Glomerular endothelial cell (primary cell): ENCODE results near the gene UNC5A. TPM values are rescaled to one million over a fixed set of nuclear protein-coding genes. Genes with fewer than 3 reads are reported as not detected.

Experiments
- DNase-seq: peaks from one replicate; pipeline ENCODE4 v3.0.0-alpha.2; 2011; ENCODE audit warnings: low read depth, low spot score; ENCODE audit errors: extremely low read depth
- total RNA-seq: library from RNA; depleted of rRNA; stranded (reverse); fragments of >200 nt; gene quantifications from 2 replicates; pipeline ENCODE4 v1.2.3, GENCODE V29; 2015

UNC5A gene
- total RNA-seq, 1 donor from 2014 or later, result 18.5 TPM

DNA sequence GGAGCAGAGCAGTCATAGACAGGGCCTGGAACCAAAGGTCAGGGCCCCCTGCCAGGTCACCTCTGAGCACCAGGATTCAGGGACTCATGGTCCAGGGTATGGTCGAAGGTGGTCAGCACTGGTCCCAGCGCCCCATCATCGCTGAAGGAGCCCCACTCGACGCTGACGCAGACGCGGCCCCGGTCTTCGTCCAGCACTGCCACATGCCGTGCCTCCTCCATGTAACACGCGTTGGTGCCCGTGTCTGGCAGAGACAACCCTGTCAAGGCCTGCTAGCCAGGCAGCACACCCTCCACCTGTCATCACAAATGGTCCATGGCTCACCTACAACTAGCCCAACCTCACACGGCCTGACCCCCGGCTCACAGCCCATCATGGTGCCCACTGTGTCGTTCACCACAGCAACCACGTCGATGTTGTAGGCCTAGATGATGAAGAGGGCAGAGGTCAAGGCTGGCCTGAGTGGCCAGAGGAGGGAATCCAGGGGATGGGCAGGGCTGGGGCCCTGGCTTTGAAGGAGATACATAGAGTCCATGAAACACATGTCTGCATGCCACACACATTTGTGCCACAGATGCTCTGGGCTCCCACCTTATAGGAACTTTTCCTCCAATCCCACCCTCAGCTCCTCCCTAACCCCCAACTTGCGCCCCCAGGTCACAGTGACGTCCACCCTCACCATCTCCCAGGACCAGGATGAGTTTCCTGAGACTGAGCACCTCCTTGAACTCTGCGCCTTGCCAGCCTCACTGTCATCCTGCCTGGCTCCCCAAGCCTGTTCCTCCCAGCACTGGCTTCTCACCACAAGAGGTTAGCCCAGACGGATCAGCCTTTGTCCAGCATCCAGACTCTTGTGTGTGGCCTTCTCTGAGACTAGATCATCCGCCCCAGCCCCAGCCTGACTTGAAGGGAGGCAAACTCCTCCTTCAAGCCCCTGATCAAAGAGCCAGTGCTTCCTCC is 79.2 kb downstream of the UNC5A start:
- DNase-seq, result no peak

DNA sequence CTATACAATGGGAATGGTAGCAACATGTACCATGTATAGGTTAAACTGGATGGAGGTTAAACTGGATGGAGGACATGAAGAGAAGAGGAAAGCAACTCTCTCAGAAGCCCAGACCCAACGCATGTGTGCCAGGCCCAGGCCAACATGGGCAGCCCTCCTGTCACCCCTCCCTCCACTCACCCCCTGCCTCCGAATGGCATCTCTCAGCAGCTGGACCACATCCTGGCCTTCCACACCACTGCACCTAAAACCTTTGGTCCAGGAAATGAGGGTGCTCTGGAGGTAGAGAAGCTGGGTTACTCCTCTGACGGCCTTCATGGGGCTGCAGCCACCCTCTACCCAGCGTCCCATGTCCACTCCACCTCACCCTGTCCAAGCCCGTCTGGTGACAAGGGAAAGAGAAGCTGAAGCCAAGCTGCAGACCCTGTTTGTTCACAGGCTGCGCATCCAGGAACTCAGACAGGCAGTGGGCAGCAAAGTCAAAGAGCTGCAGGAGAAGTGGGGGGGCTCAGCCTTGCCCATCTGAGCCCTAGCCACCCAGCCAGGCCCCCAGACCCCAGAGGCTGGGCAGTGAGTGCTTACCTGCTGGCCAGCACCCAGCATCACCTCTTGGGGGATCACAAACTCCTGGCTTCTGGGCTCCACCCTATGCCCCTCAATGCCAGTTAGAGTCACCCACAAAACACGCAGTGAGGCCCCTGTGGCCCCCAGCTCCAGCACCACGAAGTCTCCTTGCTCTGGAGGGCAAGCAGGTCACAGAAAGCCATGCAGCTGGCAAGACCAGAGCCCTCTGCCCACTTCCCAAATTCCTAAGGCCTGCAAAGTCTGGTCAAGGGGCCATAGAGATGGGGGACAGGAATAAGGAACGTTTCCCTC is 80.3 kb downstream of the UNC5A start:
- DNase-seq, result no peak

DNA sequence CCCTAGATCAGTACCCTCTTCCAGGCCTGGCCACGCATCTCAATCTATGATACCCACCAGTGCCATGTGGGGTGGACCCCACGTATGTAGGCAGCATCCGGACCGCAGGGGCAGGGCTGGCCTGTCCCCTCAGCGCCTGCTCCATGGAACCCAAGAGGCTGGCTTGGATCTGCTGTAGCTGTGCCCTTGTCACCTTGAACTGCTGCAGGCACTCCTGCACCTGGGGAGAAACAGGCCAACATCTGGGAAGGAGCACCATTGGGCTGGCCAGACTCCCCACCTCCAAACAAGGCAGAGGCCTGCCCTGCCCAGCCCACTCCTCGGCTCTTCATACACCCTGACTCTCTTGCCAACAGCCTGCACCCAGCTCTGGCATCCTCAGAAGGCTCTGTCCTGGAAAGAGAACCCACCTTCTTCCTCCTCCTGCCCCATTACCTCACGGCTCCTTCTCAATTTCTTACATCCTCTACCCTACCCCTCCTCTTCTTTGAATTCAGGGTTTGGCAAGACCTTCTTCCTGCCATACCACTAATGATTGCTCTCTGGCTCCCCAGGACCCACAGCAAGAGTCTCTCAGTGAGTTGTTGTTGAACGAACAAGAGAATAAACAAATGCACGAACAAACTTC is 81.1 kb downstream of the UNC5A start:
- no peak for DNase-seq

DNA sequence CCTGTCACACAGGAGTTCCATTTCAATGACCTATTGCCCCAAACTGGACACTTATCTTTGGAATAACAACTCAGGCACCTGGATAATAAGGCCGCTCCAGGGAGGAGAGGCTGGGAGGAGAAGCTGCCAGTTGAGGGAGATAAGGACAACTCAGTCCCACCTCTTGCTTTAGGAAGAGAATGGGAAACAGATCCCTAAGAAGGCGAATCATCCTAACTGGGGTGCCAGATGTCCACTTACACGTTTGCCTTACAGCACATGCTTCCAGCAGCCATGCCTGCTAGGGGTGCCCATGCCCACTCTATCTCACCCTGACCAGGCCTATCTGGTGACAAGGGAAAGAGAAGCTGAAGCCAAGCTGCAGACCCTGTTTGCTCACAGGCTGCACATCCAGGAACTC is 82.3 kb downstream of the UNC5A start:
- DNase-seq, result no peak

DNA sequence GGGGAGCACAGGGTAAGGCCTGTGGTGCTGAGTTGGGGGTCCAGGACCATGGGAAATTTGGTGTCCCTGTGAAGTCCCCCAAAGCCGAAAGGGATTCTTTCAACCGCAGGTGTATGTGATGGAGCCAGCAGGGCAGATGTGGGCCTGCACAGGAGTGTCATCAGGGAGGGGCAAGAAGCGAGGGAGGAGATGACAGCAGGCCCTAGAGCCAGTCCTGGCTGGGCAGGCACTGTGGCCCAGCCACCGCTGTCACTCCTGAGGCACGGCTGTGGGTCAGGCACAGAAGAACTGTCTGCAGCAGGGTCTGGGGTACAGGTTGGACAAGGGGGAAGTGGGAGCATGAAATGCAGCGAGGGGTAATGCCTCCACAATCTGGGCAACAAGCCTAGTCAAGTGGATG is 83.9 kb downstream of the UNC5A start:
- no peak for DNase-seq

DNA sequence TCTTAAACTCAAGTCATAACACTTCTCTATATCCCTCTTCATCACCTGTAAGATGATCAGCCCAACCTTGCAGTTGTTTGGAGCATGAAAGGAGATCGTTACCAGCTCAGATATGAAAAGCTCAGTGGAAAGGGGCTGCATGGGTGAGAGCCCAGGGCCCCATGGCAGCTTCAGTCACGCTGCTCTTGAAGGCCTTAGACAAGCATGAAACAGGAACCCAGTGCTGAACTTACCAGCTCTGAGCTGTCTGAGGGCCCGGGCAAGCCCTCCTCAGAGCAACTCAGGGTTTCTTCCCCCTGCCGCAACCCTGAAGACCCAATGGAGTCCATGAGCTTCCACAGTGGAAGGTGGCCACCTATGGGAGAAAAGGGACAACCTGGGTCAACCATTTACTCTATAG is 85.5 kb downstream of the UNC5A start:
- no peak for DNase-seq

DNA sequence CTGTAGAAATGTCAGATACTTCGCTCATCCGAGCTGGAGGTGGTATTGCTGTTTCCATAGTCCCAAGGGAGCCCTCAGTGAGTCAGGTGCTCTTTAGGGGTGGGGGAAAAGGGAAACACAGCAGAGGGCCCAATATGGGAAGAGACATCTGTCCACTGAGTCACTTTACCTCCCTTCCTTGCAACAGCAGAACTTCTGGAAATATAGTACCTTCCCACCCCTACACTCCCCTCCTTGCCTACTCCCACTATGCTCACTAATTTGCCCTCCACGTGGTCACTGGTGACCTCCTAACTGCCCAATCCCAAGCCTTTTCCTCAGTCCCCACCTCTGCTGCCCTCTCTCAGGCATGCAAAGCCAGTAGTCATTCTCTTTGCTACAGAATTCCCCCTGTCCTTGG is 86.9 kb downstream of the UNC5A start:
- DNase-seq, result no peak

DNA sequence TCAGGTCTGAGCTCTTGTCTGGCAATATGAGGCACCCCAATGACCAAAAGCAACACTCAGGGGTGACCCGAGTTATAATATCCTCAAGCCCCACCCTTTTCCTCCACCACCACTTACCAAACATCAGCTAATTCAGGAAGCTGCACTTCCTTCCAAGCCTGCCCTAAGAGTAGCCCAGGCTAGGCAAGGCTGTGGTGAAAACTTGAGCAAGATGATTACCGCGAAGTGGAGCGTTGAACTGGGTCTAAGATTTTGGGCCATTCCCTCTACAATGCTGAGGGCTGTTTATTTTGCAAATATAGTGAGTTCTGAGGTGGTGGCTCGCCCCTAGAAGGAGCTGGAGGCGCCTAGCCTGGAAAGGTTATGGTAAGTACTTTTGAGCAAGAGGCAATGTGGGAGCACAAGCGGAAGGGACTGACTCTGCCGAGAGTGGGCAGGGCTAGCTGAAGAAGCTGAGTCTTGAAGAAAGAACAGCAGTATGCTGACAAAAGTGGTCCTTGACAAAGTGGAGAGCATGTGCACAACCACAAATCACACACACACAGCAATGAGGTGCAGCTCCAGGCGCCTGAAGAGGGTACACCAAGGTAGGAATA is 89.0 kb downstream of the UNC5A start, which contains the start of gene HK3:
Gene HK3 (minus strand): TSS at position 51 of the 596 bp plus-strand sequence. CDS start 3,187 bp downstream, outside the sequence.
- DNase-seq, result no peak

DNA sequence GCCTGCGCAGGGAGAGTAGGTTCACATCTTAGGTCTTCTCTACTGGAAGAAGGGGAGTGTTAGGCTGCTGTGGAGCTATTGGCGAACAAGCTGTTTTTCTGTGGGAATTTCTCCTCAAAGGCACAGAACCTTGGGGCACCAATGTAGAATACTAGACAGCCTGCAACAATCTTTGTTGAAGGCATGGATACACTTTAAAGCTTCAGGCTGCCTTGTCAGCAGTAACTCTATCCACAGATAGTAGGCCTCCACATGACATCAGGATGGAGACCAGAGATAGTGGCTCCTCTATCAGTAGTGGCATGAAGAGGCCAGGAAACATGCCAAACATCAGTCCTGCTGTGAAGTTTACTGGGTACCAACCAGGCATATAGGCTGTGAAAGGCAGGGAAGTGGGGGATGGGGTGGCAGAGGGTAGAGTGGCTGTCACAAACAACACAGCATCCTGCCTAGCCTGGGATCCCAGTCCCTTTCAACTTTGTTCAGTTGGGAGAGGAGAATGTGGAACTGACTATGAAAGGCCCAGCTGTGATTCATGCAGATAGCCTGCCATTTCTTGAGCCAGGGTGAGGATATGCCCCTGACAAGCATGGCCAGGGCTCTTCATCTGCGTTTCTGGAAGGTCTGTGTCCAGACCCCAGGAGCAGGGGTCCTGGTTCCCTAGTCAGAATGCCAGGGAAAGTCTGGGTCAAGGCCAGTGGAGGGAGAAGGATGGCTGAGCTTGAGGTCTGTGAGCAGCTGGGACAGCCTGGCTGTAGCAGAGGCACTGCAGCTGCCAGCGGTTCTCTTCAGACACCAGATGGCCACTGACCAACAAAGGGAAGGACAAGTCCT is 89.8 kb downstream of the UNC5A start:
- no peak for DNase-seq

DNA sequence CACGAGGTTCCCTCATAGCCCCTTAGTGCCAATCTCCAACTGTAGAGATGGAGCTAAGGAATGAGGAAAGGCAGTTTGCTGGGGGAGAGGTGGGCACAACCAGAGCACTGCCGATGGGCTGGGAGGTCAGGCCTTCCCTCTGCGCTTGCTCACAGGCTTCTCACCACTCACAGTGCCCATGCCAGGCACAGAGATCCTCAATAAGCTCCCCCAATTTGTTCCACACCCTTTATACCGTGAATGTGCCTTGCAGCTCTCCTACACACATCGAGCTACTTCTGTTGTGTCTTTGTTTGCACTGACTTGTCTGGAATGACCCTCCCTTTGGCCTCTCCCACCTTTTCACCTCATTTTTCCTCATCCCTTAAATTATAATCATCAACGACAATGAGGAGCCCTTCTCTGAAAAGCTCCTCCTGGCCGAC is 90.4 kb downstream of the UNC5A start:
- DNase-seq, result no peak

DNA sequence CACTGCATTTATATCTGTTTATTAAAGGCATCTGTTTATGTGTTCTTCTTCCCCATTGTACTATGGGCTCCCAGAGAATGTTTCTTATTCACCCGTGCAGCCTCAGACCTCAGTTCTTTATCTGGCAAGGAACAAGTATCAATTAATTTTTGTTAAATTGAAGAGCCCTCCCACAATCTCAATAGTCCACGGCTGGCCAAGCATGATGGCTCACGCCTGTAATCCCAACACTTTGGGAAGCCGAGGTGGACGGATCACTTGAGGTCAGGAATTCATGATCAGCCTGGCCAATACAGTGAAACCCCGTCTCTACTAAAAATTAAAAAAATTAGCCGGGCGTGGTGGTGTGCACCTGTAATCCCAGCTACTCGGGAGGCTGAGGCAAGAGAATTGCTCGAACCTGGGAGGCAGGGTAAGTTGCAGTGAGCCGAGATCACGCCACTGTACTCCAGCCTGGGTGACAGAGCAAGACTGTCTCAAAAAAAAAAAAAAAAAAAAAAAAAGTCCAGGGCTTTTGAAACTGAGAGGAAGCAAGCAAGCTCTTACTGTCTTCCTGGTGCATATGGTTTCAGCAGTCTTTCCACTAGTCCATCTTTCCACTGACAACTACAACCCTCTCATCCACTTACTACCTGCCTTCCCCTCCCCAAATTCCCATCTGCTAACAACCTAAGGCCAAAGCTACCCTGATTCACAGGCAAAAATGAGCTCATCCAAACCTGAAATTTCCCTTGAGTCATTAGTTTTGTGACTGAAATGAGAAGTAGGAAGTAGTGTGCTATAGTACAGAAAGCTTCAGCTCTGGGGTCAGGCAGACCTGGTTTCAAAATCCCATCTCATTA is 91.1 kb downstream of the UNC5A start:
- no peak for DNase-seq

DNA sequence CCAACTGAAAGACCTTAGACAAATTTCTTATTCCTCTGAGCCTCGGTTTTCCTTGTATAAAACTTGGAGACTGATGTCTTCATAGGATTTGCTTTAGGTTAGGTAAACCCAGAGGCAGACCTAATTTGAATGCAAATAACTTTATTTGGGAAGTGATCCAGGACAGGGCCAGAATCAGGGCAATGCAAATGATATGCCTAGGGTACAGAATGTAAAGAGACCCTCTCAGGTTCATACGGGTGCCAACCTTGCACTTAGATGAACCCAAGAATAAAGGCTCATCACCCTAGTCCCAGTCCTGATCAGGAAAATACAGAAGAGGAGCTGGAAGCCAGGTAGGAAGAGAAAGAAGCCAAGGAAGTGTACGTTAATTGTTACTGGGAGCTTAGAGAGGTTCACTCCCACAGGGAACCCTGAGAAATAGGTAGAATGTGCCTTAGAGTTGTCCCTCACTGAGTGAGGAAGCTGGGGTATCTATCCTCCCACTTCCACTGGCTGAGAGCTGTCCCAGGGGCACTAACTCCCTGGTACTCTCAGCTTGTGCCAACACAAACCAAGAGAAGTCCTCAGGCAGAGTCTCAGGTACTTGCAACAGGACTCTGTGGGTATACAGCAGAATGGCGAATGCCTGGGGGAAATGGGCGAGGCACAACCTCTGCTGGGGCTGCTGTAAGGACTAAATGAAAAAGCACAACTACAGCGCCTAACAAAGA is 91.9 kb downstream of the UNC5A start:
- DNase-seq, result no peak

DNA sequence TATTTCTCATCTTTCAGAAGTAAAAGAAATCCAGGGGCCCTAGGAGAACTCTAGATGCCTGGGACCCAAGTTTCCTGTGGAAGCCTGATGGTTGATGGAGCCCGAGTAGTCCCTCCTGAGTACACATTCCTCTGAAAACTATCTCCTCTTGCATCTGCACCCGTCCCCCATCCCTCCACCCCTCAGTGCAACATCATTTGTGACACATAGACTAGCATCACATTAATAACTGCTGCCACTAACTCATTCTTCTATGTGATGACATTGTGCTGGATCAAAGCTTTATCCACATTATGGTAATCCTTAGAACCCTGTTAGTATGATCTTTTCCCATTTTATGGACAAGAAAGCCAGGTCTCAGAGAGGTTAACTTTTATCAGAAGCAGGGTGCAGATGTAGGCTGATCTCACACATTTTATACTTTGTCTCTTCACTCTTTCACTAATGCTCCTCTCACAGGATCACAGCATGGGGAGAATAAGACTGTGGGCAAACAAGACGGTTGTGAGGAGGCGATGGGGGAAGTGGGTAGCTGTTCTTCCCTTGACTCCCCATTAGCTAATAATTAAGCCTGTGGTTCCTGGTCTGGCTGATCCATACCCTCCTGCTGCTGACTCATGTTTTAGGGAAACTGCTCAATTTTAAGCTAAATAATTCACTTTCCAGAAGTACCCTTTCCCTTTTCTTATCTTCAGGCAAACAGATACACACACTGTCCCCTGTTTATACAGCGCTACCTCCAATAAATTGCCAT is 92.7 kb downstream of the UNC5A start:
- no peak for DNase-seq

DNA sequence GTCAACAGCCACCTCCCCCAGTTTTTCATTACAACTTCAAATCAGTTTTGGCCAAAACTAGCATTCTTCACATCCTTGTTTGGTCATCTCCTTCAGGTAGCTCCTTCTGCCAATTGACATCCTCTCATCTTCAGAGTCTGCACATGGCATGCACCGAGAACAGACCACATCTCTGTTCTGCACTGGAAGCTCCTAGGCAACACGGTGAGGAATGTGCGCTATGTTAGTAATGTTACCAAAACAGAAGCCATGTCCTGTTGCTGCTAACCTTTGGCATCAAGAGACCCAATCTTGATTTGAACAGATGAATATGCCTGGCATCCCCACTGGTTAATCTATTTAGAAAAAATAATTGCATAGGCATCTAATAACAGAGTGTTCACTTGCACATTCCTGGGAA is 93.9 kb downstream of the UNC5A start:
- DNase-seq, result no peak

DNA sequence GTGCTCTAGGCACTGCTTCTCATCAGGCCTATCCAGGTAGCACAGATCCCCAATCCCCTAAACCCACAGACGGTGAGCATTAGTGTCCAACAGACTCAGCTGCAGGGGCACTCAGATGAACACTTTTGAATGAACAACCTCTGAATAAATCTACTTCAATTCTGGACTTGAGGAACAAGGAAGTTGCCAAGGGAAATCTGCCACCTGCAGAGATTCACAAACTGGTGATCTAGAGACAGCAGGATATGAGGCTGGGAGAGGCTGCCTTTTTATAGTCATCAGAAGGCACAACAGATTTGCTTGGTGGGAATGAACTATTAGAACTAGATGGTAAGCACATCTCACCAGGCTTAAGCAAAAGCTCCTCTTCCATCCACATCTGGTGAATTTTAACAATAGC is 95.8 kb downstream of the UNC5A start:
- no peak for DNase-seq

DNA sequence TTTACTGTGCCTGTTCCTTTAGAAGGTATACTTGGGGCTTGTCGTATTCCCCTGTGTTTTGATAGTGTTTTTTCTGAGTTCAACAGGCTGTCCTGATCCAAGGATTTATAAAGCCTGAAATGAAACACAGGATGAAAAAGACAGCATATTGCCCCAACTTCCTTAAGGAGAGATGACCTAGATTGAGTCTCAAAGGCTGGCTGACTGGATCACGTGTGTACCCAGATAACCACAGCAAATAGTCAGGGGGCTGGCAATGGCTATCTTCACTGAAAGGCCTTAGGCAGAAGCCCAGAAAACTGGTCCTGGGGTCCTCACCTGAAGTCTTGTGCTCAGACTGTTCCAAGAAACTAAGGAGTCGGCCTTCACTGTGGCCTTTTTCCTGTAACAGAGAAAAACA is 96.4 kb downstream of the UNC5A start:
- DNase-seq, result no peak

DNA sequence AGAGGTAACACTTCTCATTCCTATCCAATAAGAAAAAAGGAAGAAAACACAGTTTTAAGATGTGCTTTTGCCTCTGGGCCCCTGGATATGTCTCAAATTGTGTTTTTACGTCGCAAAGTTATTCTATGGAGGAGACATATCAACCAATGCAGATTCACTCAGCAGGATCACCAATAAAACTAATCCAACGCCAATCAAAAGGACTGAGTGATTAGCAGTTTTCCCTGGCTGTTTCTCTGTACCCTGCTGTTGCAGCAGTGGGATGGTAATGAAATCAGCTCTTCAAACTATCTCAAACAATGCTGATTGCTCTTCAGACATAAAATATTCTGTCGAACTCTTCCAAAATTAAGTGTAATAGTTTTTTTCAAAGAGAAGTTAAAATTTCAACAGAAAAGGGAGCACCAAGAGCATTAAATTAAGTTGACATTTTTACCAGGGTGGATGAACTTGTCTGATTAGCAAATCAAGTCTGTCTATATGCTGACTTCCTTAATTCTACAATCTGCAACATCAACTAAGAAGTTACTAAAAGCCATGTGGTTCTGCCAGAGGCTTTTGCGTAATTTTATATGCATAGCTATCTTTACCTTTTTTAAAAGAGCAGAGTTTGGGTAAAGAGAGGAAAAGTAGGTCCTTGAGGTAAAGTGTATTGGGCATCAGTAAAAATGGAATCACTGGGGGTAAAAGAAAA is 98.5 kb downstream of the UNC5A start:
- no peak for DNase-seq
